Effector memory CD8-positive, alpha-beta T cell (primary cell): ENCODE data around the gene GLRA3.
A peak's percentile ranks its signal among the peaks of the same experiment; 100 is the strongest.

Experiments used
- ATAC-seq: fragments of 150-1000 bp; cut with Tn5 transposase; replicated peaks from 2 replicates; pipeline ENCODE4 v1.10.0; 2021; ENCODE audit warnings: mild to moderate bottlenecking, moderate library complexity
- DNase-seq, 3 experiments: peaks; one replicate each; pipeline ENCODE4 v3.0.0; 2021
- H3K27ac Mint-ChIP-seq, 2 donors: one replicate each; pipeline ENCODE4 v1.8.0; 2022; ENCODE audit warnings: mild to moderate bottlenecking in 2 of 2, mixed read lengths in 2 of 2, moderate library complexity in 2 of 2
- H3K27me3 Mint-ChIP-seq, 2 donors: one replicate each; pipeline ENCODE4 v1.8.0; 2022; ENCODE audit warnings: mixed read lengths in 2 of 2
- H3K36me3 Mint-ChIP-seq: one replicate; pipeline ENCODE4 v1.8.0; 2022; ENCODE audit warnings: mild to moderate bottlenecking, moderate library complexity, mixed read lengths; ENCODE audit not compliant: insufficient read depth
- H3K4me1 Mint-ChIP-seq, 2 donors: one replicate each; pipeline ENCODE4 v1.8.0; 2022; ENCODE audit warnings: low read depth in 2 of 2, mixed read lengths in 2 of 2
- H3K4me3 Mint-ChIP-seq, 2 donors: one replicate each; pipeline ENCODE4 v1.8.0; 2022; ENCODE audit warnings: mild to moderate bottlenecking in 2 of 2, mixed read lengths in 2 of 2, moderate library complexity in 2 of 2
- H3K9me3 Mint-ChIP-seq, 2 donors: one replicate each; pipeline ENCODE4 v1.8.0; 2022; ENCODE audit warnings: mixed read lengths in 2 of 2

GLRA3 gene

DNA sequence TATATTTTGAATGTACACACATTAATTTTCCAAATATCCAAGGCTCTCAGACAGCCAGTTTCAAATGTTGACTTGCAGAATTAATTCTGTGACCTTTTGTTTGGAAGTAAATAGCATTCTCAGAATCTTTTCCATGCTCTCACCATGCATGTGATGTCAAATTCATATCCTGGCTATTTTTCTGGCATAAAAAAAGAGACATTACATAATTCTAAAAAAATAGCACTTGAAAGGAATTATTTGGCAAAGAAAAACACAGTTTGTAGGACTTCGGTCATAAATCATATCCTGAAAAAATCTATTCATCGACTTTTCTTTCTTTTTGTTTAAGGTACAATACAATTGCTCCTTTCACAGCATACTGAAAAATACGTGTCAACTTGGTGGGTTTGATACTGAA, 111.2 kb downstream of the GLRA3 start:
- Mint-ChIP-seq H3K9me3 (peaks cover 0 to 3% of the 10 kb centered on the region in 2 donors), H3K4me3 (no peak overlapping the region), H3K27me3 (peaks cover 0 to 10% of the 10 kb centered on the region in 2 donors), H3K36me3 (no peaks in the 10 kb centered on the region), H3K4me1 (no peaks in the 10 kb centered on the region), H3K27ac (no peak overlapping the region)
- no peak for DNase-seq
- ATAC-seq, result no peak

DNA sequence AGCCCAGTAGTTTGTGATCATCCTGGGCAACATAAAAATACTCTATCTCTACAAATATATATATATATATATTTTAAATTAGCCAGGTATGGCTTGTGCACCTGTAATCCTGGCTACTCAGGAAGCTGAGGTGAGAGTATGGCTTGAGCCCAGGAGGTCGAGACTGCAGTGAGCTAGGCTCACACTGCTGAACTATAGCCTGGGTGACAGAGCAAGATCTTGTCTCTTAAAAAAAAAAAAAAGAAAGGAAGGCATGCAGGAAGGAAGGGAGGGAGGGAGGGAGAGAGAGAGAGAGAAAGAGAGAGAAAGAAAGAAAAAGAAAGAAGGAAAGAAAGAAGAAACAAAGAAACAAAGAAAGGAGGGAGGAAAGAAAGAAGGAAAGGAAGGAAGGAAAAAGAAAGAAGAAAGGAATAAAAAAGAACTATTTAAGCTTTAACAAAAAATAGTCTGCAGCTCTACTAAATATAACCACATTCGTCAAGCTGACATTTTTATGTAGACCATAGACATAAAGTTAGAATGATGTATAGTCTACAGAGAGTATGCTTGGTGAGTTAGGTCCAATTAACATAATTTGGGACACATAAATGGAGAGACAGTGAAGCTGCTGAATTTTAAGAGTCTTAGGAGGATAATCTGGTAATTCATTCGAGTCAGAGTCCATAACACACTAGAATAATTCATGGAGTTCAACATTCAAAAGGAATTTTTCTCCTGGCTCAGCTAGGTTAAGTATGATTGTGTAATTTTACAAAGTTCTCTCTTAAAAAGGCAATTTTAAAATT, 111.9 kb downstream of the GLRA3 start:
- Mint-ChIP-seq H3K36me3 (no peaks in the 10 kb centered on the region), H3K4me1 (no peaks in the 10 kb centered on the region), H3K27me3 (peaks cover 0 to 10% of the 10 kb centered on the region in 2 donors), H3K4me3 (no peak overlapping the region), H3K9me3 (peaks cover 0 to 3% of the 10 kb centered on the region in 2 donors), H3K27ac (no peak overlapping the region)
- DNase-seq (no peak), ATAC-seq (no peak)

DNA sequence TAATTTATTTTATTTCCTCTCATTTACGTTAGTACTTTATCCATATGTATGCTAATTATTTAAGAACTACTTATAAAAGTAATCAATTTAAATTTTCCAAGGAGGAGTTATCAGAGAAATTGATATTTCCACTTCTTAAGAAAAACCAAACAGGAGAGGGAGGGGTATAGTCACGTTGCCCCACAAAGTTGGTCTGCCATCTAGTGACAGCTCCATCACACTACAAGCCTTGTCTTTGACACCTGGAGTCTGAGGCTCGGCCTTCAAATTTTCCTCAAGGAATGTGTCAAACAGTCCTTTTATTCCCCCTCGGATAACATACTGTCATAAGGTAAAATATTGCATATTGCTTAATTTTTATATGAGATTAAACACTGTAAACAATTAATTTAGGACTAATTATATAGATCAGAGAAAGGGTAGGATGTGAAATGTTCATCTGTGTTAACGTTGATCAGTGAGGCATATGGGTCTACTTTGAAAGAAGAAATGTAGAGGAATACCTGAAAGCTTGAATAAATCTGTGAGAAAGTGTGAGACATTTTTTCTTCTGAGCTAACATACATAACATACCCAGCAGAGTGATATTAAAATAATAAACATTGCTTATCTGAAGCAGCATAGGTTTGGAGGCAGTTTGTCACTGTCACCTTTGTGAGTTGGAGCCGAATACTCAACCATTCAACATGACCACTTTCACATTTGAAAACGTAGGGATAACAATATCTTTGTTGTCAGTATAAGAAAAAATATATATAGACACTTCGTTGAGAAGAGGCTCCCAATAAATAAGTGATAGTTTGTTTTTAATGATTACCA, 114.4 kb downstream of the GLRA3 start:
- peak; percentile 56 for ATAC-seq
- DNase-seq, result peak in 2 of 3 experiments; percentile 6 to 11

DNA sequence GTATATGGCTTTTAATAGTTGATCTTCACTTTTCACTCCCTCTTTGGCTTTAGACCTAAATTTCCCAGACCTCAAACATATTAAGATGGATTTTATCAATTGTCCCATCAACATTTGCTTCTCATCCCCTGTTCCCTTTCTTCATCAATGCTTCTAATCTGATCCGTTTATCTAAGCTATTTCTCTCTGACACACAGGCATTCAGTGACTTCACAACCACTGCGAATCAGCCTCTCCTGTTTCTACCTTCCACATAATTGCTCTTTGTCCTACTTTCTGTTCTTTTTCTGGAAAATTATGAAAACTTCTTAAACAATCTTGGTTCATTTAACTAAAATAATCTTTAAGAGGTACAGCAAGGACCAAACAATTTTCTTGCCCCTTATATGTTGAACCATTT, 115.2 kb downstream of the GLRA3 start:
- Mint-ChIP-seq H3K4me3 (no peak overlapping the region), H3K27ac (no peak overlapping the region), H3K9me3 (peaks cover 0 to 3% of the 10 kb centered on the region in 2 donors), H3K36me3 (no peaks in the 10 kb centered on the region), H3K27me3 (peaks cover 0 to 10% of the 10 kb centered on the region in 2 donors), H3K4me1 (no peaks in the 10 kb centered on the region)
- ATAC-seq, result no peak
- no peak for DNase-seq

More for the DNA sequence above, 114.4 kb downstream of the GLRA3 start:
- Mint-ChIP-seq H3K9me3 (peaks cover 0 to 3% of the 10 kb centered on the region in 2 donors), H3K4me3 (no peak overlapping the region), H3K36me3 (no peaks in the 10 kb centered on the region), H3K27ac (no peak overlapping the region), H3K27me3 (peaks cover 0 to 10% of the 10 kb centered on the region in 2 donors), H3K4me1 (no peaks in the 10 kb centered on the region)

DNA sequence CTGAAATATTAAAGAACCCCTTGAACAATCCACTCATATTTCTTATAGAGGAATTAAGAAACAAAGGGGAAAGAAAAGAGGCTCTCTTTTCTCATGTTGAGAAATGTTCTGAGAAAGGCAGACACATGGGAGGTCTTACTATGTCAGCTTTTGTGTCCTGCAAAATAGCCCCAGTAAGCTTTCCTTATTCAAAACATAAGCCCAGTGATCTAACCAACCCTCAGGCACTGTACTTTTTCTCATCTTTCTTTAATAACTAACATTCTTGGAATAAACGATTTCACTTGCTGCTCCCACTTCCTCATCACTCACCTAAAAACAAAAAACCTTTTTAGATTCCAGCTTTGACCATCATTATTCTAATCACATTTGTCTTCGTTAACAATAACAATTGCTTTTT, 115.9 kb downstream of the GLRA3 start:
- Mint-ChIP-seq H3K9me3 (peaks cover 0 to 3% of the 10 kb centered on the region in 2 donors), H3K27ac (no peak overlapping the region), H3K4me3 (no peak overlapping the region), H3K36me3 (no peaks in the 10 kb centered on the region), H3K27me3 (peaks cover 0 to 10% of the 10 kb centered on the region in 2 donors), H3K4me1 (no peaks in the 10 kb centered on the region)
- DNase-seq (no peak), ATAC-seq (no peak)

DNA sequence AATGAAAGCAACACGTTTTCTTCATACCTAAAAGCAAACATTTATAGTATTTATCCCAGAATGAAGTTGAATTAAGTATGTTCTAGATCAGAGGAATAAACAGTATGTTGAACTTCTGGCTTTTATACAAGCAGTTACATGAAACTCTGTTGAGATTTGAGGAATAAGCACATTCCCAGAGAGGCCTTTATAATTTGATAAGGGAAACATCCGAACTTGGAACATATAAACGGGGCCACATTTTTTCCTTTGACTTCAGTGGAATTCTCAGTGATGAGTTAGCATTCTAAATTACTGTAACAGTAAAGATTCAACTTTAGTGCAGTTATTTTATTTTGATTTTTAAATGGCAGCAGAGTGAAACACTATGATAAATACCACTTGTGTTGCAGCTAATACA, 119.5 kb downstream of the GLRA3 start:
- Mint-ChIP-seq H3K27me3 (peaks cover 0 to 10% of the 10 kb centered on the region in 2 donors), H3K4me3 (no peak overlapping the region), H3K27ac (no peak overlapping the region), H3K9me3 (peaks cover 0 to 3% of the 10 kb centered on the region in 2 donors), H3K4me1 (no peaks in the 10 kb centered on the region), H3K36me3 (no peaks in the 10 kb centered on the region)
- no peak for ATAC-seq
- DNase-seq, result no peak

DNA sequence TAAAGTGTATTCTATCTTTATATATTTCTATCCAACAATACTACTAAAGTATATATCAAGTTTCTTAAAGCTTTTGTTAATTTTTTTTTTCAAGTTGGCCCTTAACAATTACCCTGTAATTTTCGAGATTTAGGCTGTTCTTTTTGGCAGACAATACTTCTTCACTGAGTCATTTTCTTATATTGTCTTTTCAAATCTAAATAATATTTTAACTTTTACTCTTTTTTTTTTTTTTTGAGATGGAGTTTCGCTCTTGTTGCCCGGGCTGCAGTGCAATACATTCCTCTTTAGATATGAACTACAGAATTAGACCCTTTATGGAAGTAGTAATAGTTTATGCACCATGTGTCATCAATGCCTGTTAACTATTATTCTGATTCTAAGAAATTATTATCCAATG, 120.7 kb downstream of the GLRA3 start:
- Mint-ChIP-seq H3K36me3 (no peaks in the 10 kb centered on the region), H3K4me1 (no peaks in the 10 kb centered on the region)

DNA sequence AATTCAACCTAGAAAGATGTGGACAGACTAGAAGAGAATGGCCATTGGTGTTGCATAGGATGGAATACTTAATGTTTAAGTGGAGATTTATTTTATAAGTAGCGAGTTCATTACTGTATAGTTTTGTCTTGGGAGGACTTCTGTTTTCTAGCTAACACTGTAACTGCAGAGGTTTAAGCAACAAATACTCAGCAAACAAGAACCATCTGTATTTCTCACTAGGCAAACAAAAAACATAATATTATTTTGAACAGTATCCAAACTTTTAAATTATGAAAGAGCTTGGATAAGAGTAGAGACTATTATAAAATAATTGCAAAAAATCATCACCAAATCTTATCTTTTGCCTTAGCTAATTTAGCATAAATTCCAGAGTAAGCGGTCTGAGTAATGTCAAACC, 121.1 kb downstream of the GLRA3 start:
- DNase-seq (no peak), ATAC-seq (no peak)
- Mint-ChIP-seq H3K27ac (no peak overlapping the region), H3K4me1 (no peaks in the 10 kb centered on the region), H3K27me3 (peaks cover 0 to 5% of the 10 kb centered on the region in 2 donors), H3K36me3 (no peaks in the 10 kb centered on the region), H3K4me3 (no peak overlapping the region), H3K9me3 (no peaks in the 10 kb centered on the region)

More for the DNA sequence above, 120.7 kb downstream of the GLRA3 start:
- ATAC-seq (no peak), DNase-seq (no peak)
- no peak overlapping the region for H3K27ac Mint-ChIP-seq
- H3K4me3 Mint-ChIP-seq, result no peak overlapping the region
- H3K9me3 Mint-ChIP-seq, result no peaks in the 10 kb centered on the region
- peaks cover 0 to 7% of the 10 kb centered on the region in 2 donors for H3K27me3 Mint-ChIP-seq

DNA sequence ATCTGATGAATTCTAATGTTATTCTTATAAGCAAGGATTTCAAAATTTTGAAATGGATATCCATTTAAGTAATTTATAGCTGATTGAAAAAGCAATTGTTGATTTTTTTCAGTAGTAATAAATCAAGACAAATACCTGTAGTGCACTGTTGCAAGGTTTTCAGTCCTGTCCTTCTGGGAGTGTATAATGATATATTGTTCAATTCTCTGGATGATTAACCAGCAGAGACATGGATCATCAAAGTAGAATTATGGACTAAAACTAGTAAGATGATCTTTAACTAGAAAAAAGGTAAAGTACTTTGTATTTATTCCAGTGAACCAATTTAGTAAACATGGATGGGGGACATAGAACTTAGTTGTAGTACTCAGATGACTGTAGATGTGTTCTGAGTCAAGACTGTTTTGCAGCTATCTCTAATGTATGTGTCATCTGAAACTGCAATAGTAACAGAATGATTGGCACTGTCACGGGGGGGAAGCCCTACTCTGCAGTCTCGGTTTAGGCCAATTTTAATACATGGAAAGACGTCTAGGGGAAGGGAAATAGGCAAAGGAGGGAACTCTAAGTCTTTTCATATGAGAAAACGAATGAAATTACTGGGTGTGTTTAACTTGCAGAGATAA, 121.9 kb downstream of the GLRA3 start:
- Mint-ChIP-seq H3K27ac (no peak overlapping the region), H3K4me1 (no peaks in the 10 kb centered on the region), H3K4me3 (no peak overlapping the region), H3K9me3 (no peaks in the 10 kb centered on the region), H3K27me3 (peaks cover 0 to 5% of the 10 kb centered on the region in 2 donors), H3K36me3 (no peaks in the 10 kb centered on the region)
- DNase-seq, result no peak
- ATAC-seq, result no peak

DNA sequence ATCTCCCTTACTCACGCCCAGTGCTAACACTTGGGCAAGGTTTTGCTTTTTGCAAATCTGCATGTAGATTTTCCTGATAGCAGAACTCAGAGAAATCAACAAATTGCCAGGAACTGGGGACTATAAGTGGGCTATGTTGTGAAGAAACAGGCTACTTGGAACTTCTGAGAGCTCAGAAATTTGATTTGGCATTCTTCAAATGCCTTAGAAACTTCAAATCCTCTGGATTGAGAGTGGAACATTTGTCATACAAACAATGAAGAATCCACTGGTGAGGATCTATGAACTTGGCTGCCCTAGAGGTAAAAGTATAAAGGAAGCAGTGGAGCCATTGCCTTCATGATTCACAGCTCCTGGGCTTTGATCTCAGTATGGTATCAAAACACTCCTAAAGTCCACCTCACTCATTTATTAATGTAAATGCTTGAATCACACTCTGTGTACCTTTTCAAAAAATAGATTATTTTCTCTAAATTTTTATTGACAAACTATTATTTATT, 126.0 kb downstream of the GLRA3 start:
- Mint-ChIP-seq H3K4me1 (no peaks in the 10 kb centered on the region), H3K4me3 (no peak overlapping the region), H3K27me3 (peaks cover 0 to 5% of the 10 kb centered on the region in 2 donors), H3K27ac (no peak overlapping the region), H3K36me3 (no peaks in the 10 kb centered on the region), H3K9me3 (no peaks in the 10 kb centered on the region)
- DNase-seq (no peak), ATAC-seq (no peak)

DNA sequence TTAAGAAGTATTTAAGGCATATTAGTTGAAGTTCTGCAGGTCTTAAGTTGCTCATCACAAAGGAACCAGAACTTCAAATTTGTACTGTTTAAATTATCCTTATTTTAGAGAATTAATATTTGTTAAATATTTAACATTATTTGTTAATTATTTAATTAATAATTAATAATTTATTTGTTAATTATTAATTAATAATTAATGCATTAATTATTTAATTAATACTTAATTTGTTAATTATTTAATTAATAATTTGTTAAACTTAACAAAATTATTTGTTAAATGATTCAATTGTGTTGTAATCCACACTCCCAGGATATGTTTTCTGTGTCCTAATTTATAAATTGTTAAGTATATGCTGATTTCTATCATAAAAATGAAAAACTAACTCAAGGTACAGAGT, 129.4 kb downstream of the GLRA3 start:
- Mint-ChIP-seq H3K9me3 (no peaks in the 10 kb centered on the region), H3K27me3 (peaks cover 0 to 5% of the 10 kb centered on the region in 2 donors), H3K4me3 (no peak overlapping the region), H3K27ac (no peak overlapping the region), H3K4me1 (no peaks in the 10 kb centered on the region), H3K36me3 (peaks cover 4% of the 10 kb centered on the region)
- ATAC-seq, result no peak
- DNase-seq, result no peak

DNA sequence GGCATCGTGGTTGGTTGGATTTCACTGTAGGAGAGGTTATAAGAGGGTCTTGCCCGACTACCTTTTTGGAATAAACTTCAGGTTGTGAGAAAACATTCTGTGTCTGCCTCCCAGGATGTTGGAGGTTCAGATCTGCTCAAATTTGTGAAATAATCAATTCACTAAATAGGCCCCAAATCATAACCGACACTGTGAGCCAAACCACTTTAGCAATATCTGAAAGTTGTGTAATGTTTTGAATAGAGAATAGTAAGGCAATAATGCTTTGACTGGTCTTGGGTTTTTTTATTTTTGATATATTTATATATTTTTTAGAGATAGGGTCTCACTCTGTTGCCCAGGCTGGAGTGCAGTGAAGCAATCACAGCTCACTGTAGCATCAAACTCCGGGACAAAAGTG, 131.2 kb downstream of the GLRA3 start:
- Mint-ChIP-seq H3K9me3 (peaks cover 0 to 5% of the 10 kb centered on the region in 2 donors), H3K27ac (no peak overlapping the region), H3K4me3 (no peak overlapping the region), H3K27me3 (peaks cover 0 to 11% of the 10 kb centered on the region in 2 donors), H3K4me1 (no peaks in the 10 kb centered on the region), H3K36me3 (peaks cover 4% of the 10 kb centered on the region)
- DNase-seq (no peak), ATAC-seq (no peak)

DNA sequence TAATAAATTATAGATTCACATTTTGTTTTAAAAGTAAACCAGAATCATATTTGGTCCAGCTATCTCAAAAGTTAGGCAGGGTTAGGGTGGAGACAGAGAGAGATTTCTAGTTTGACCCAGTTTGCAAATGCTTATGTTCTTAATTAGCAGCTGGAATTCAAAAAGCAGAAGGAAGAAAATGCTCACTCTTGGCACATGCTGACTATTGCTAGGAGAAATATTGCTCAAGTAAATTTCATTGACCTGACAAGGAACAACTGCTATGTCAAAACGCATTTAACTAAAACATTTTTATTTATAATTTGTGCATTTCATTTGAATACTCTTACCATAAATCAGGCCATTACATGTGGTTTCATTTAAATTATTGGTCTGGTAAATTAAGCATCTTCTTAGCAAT, 131.8 kb downstream of the GLRA3 start:
- H3K36me3 Mint-ChIP-seq, result peaks cover 4% of the 10 kb centered on the region
- H3K4me3 Mint-ChIP-seq, result no peak overlapping the region
- no peak for DNase-seq
- H3K27me3 Mint-ChIP-seq, result peaks cover 0 to 11% of the 10 kb centered on the region in 2 donors
- peaks cover 0 to 5% of the 10 kb centered on the region in 2 donors for H3K9me3 Mint-ChIP-seq
- H3K4me1 Mint-ChIP-seq, result no peaks in the 10 kb centered on the region
- no peak overlapping the region for H3K27ac Mint-ChIP-seq
- no peak for ATAC-seq
